HG02678 (cell line): ENCODE measurements around the gene STRA8.
A peak's percentile ranks its signal among the peaks of the same experiment; 100 is the strongest.
"Not testable (repeated sequence)": the region's sequence is repeated elsewhere in the genome, so short reads cannot be mapped to it uniquely, and the experiment has no call there.

Source experiments
- ATAC-seq: cut with Tn5 transposase; IDR thresholded peaks from one replicate; pipeline ENCODE4 v1.9.1; 2021; ENCODE audit warnings: mild to moderate bottlenecking, moderate library complexity; ENCODE audit not compliant: unreplicated experiment

STRA8 gene

GRCh38 chr7:135204876-135205275, 28.8 kb upstream of the STRA8 start:
- ATAC-seq = no peak

GRCh38 chr7:135205850-135206249, 27.8 kb upstream of the STRA8 start:
- no peak for ATAC-seq

- ATAC-seq = peak; percentile 29
These were observed 26.7 kb upstream of the STRA8 start for GRCh38 chr7:135206941-135207391.

GRCh38 chr7:135207406-135208101, 26.1 kb upstream of the STRA8 start:
- ATAC-seq = no peak

GRCh38 chr7:135208102-135208793, 25.4 kb upstream of the STRA8 start:
- ATAC-seq = no peak

GRCh38 chr7:135209225-135209834, 24.3 kb upstream of the STRA8 start:
- ATAC-seq = no peak

GRCh38 chr7:135210888-135211178, 22.8 kb upstream of the STRA8 start:
- ATAC-seq = no peak

GRCh38 chr7:135211179-135211945, 22.3 kb upstream of the STRA8 start, which contains the start of gene WDR91:
Gene WDR91 (minus strand): TSS chr7:135211526. CDS start chr7:135211502, 24 bp downstream.
- ATAC-seq = peak; percentile 80

- not testable (repeated sequence) for ATAC-seq
These were observed 21.5 kb upstream of the STRA8 start for GRCh38 chr7:135211946-135212685.

GRCh38 chr7:135213831-135214230, 19.8 kb upstream of the STRA8 start:
- ATAC-seq = no peak

GRCh38 chr7:135215180-135215579, 18.5 kb upstream of the STRA8 start:
- no peak for ATAC-seq

GRCh38 chr7:135215698-135216097, 17.9 kb upstream of the STRA8 start:
- ATAC-seq = no peak

GRCh38 chr7:135217645-135218509, 15.8 kb upstream of the STRA8 start:
- no peak for ATAC-seq

GRCh38 chr7:135224027-135224426, 9.6 kb upstream of the STRA8 start:
- no peak for ATAC-seq

GRCh38 chr7:135231686-135232085, 2.0 kb upstream of the STRA8 start:
- ATAC-seq = no peak

- ATAC-seq = no peak
These were observed 1.6 kb upstream of the STRA8 start for GRCh38 chr7:135232087-135232486.

GRCh38 chr7:135232720-135233119, 918 bp upstream of the STRA8 start:
- ATAC-seq = no peak

GRCh38 chr7:135234095-135234494, 457 bp downstream of the STRA8 start:
- not testable (repeated sequence) for ATAC-seq

- no peak for ATAC-seq
These were observed 1.1 kb downstream of the STRA8 start for GRCh38 chr7:135234727-135235126.

- ATAC-seq = no peak
These were observed 2.2 kb downstream of the STRA8 start for GRCh38 chr7:135235841-135236240.
